ENCODE data around the gene CYP2D6.
"Not testable (repeated sequence)": the region's sequence is repeated elsewhere in the genome, so short reads cannot be mapped to it uniquely, and the experiment has no call there.

CYP2D6 gene

GRCh38 chr22:42130639-42131431, at the start of gene CYP2D6:
TSS of gene CYP2D6 (minus strand) at chr22:42130810. CDS start at chr22:42130791, 19 bp downstream.
- DNase-seq: not testable (repeated sequence)

GRCh38 chr22:42179616-42180015, 49.0 kb upstream of the CYP2D6 start:
- DNase-seq: no peak

- no peak for DNase-seq
These were observed 48.4 kb upstream of the CYP2D6 start for GRCh38 chr22:42178910-42179519.

- no peak for DNase-seq
These were observed 47.3 kb upstream of the CYP2D6 start for GRCh38 chr22:42177891-42178336.

GRCh38 chr22:42176255-42176915, 45.8 kb upstream of the CYP2D6 start:
- no peak for DNase-seq

- DNase-seq: no peak
These were observed 43.5 kb upstream of the CYP2D6 start for GRCh38 chr22:42174062-42174461.

GRCh38 chr22:42173183-42173926, 42.7 kb upstream of the CYP2D6 start:
- DNase-seq: no peak

GRCh38 chr22:42172773-42173172, 42.2 kb upstream of the CYP2D6 start:
- DNase-seq: no peak

GRCh38 chr22:42171946-42172719, 41.5 kb upstream of the CYP2D6 start:
- DNase-seq: no peak

- no peak for DNase-seq
These were observed 40.8 kb upstream of the CYP2D6 start for GRCh38 chr22:42171417-42171816.

GRCh38 chr22:42170946-42171345, 40.3 kb upstream of the CYP2D6 start:
- no peak for DNase-seq

GRCh38 chr22:42169055-42169469, 38.5 kb upstream of the CYP2D6 start:
- DNase-seq: peak; percentile 69 to 72

- DNase-seq: no peak
These were observed 37.9 kb upstream of the CYP2D6 start for GRCh38 chr22:42168476-42168875.

- DNase-seq: no peak
These were observed 36.5 kb upstream of the CYP2D6 start for GRCh38 chr22:42167066-42167465.

GRCh38 chr22:42164901-42165300, 34.3 kb upstream of the CYP2D6 start:
- no peak for DNase-seq

- DNase-seq: no peak
These were observed 32.9 kb upstream of the CYP2D6 start for GRCh38 chr22:42163515-42163914.

GRCh38 chr22:42162728-42163489, 32.3 kb upstream of the CYP2D6 start:
- no peak for DNase-seq

GRCh38 chr22:42160830-42161696, 30.5 kb upstream of the CYP2D6 start:
- DNase-seq: no peak

GRCh38 chr22:42160251-42160650, 29.6 kb upstream of the CYP2D6 start:
- no peak for DNase-seq

GRCh38 chr22:42158456-42159132, 28.0 kb upstream of the CYP2D6 start:
- DNase-seq: no peak
